ENCODE measurements around the gene NOXO1. TPM values are rescaled to one million over a fixed set of nuclear protein-coding genes. Genes with fewer than 3 reads are reported as not detected.

The NOXO1 gene
- total and polyA plus RNA-seq, 2 experiments from 2014 or later, result 2.0 to 2.6 TPM

DNA sequence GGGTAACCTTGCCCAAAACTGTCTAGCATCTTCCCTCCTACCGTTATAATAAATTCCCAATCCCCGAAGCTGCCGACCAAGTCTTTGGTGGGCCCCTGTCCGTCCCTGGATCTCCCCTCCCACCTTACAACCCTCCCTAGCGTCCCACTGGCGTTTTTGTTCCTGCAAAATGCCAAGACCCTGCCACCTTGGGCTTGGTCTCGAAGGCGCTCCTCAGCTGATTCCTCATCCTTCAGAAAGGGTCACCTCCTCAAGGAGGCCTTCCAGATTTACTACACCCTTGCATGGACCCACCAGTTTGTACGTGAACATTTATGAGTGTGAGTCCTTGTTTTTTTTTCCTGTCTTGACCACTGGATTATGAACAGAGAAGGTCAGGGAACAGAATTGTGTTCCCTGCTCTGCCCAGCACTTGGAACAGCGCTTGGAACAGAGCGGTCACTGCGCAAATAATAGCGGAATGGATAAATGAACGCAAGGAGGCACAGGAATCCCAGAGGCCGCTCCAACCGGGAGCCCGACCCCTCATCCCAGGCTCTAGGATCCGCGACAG is 1.8 kb upstream of the NOXO1 start:
- no peaks in the 10 kb centered on the region for H3K36me3 ChIP-seq (ENCODE audit: insufficient read depth)
- DNase-seq (ENCODE audit: low spot score) (no peak), ATAC-seq (no peak)
- no peak for TF ChIP-seq STAT1 (IDR thresholded peaks at IDR 0.05; ENCODE audit: unreplicated experiment)
- TF ChIP-seq EZH2 (IDR thresholded peaks at IDR 0.05; ENCODE audit: low read depth, unreplicated experiment), result no peak
- no peak for TF ChIP-seq ZNF331 (CRISPR knock-in tag; IDR thresholded peaks at IDR 0.05; ENCODE audit: low read depth)
- no peak; the same call in 1 of the 2 replicates for TF ChIP-seq CREB1 (CRISPR knock-in tag; IDR thresholded peaks at IDR 0.05; ENCODE audit: low read depth)
- no peak for TF ChIP-seq ETS1 (IDR thresholded peaks at IDR 0.05)
- TF ChIP-seq ZNF462 (CRISPR knock-in tag; IDR thresholded peaks at IDR 0.05), result no peak
- TF ChIP-seq ZNF114 (CRISPR knock-in tag; IDR thresholded peaks at IDR 0.05), result no peak
- TF ChIP-seq POLR2AphosphoS5 (IDR thresholded peaks at IDR 0.05; ENCODE audit: low read depth), result no peak
- TF ChIP-seq, protein P1, sequence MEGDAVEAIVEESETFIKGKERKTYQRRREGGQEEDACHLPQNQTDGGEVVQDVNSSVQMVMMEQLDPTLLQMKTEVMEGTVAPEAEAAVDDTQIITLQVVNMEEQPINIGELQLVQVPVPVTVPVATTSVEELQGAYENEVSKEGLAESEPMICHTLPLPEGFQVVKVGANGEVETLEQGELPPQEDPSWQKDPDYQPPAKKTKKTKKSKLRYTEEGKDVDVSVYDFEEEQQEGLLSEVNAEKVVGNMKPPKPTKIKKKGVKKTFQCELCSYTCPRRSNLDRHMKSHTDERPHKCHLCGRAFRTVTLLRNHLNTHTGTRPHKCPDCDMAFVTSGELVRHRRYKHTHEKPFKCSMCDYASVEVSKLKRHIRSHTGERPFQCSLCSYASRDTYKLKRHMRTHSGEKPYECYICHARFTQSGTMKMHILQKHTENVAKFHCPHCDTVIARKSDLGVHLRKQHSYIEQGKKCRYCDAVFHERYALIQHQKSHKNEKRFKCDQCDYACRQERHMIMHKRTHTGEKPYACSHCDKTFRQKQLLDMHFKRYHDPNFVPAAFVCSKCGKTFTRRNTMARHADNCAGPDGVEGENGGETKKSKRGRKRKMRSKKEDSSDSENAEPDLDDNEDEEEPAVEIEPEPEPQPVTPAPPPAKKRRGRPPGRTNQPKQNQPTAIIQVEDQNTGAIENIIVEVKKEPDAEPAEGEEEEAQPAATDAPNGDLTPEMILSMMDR (conservative IDR thresholded peaks at IDR 0.05; ENCODE audit: low read depth in 2 of 2), result no peak
- no peak for TF ChIP-seq NANOG (IDR thresholded peaks at IDR 0.05; ENCODE audit: borderline replicate concordance)
- no peak for TF ChIP-seq EZH2phosphoT487 (IDR thresholded peaks at IDR 0.05; ENCODE audit: unreplicated experiment)
- TF ChIP-seq REST (IDR thresholded peaks at IDR 0.05; ENCODE audit: unreplicated experiment), result no peak
- no peak for TF ChIP-seq JUNB (IDR thresholded peaks at IDR 0.05; ENCODE audit: unreplicated experiment)
- no peaks in the 10 kb centered on the region for H3K9me2 ChIP-seq (ENCODE audit: insufficient read depth)
- H3K27ac ChIP-seq (ENCODE audit: low read depth), result no peak overlapping the region
- Mint-ChIP-seq H3K4me1 (peaks cover 23% of the 10 kb centered on the region), H3K27ac (no peak overlapping the region), H3K4me3 (peak overlapping the region; percentile 73), H3K27me3 (ENCODE audit: insufficient read depth, low read depth, poor library complexity) (peaks cover 61% of the 10 kb centered on the region), H3K9me3 (no peaks in the 10 kb centered on the region), H3K36me3 (ENCODE audit: low read depth) (peaks cover 17% of the 10 kb centered on the region)
- peaks cover 39% of the 10 kb centered on the region for H3K27me3 ChIP-seq (ENCODE audit: insufficient read depth)
- peak overlapping the region; percentile 91 for H3K4me2 ChIP-seq
- H3F3A ChIP-seq (replicated peaks; ENCODE audit: low read depth), result peaks cover 36% of the 10 kb centered on the region
- H4K20me1 ChIP-seq (replicated peaks; ENCODE audit: insufficient read depth), result no peaks in the 10 kb centered on the region; the same call in none of the 2 replicates
- H3K4me3 ChIP-seq, result peak overlapping the region; percentile 95
- peaks cover 21% of the 10 kb centered on the region for H3K4me1 ChIP-seq (ENCODE audit: insufficient read depth)
- peak overlapping the region; percentile 87 for H2AFZ ChIP-seq
- H3K79me2 ChIP-seq (replicated peaks; ENCODE audit: insufficient read depth), result peaks cover 4% of the 10 kb centered on the region; the same call in 1 of the 2 replicates

All from GM23338 (cell line).